ENCODE measurements around the gene RIOK3. TPM values are rescaled to one million over a fixed set of nuclear protein-coding genes. Genes with fewer than 3 reads are reported as not detected.
"Not testable (repeated sequence)": the region's sequence is repeated elsewhere in the genome, so short reads cannot be mapped to it uniquely, and the experiment has no call there.

The RIOK3 gene
- total RNA-seq, 1 donor from 2014 or later = 119 TPM

- ATAC-seq = no peak
These were observed 46.2 kb downstream of the RIOK3 start for GRCh38 chr18:23499291-23499781.

GRCh38 chr18:23501626-23502025 is 48.5 kb downstream of the RIOK3 start:
- ATAC-seq = no peak

- ATAC-seq = no peak
These were observed 49.5 kb downstream of the RIOK3 start for GRCh38 chr18:23502516-23503037.

GRCh38 chr18:23503038-23503962 is 50.2 kb downstream of the RIOK3 start, which contains the start of gene RMC1:
TSS of gene RMC1 (plus strand) at chr18:23503511. CDS start at chr18:23503619, 108 bp downstream.
- ATAC-seq = peak; percentile 98

GRCh38 chr18:23503963-23504344 is 50.9 kb downstream of the RIOK3 start:
- ATAC-seq = no peak

GRCh38 chr18:23504720-23505119 is 51.6 kb downstream of the RIOK3 start:
- ATAC-seq = no peak

GRCh38 chr18:23506393-23506792 is 53.3 kb downstream of the RIOK3 start:
- ATAC-seq = no peak

GRCh38 chr18:23510923-23511322 is 57.8 kb downstream of the RIOK3 start:
- ATAC-seq = not testable (repeated sequence)

- ATAC-seq = not testable (repeated sequence)
These were observed 59.1 kb downstream of the RIOK3 start for GRCh38 chr18:23512216-23512615.

GRCh38 chr18:23512641-23513040 is 59.6 kb downstream of the RIOK3 start:
- no peak for ATAC-seq

- peak; percentile 90 for ATAC-seq
These were observed 62.9 kb downstream of the RIOK3 start for GRCh38 chr18:23515911-23516546.

- ATAC-seq = peak; percentile 23
These were observed 66.6 kb downstream of the RIOK3 start for GRCh38 chr18:23519734-23520133.

- no peak for ATAC-seq
These were observed 68.2 kb downstream of the RIOK3 start for GRCh38 chr18:23521271-23521670.

GRCh38 chr18:23521907-23522306 is 68.8 kb downstream of the RIOK3 start:
- ATAC-seq = peak; percentile 56

GRCh38 chr18:23523429-23524212 is 70.5 kb downstream of the RIOK3 start:
- ATAC-seq = peak; percentile 59

GRCh38 chr18:23524213-23524707 is 71.2 kb downstream of the RIOK3 start:
- ATAC-seq = no peak

- no peak for ATAC-seq
These were observed 73.5 kb downstream of the RIOK3 start for GRCh38 chr18:23526501-23527063.

- ATAC-seq = peak; percentile 35
These were observed 75.7 kb downstream of the RIOK3 start for GRCh38 chr18:23528580-23529472.

- peak; percentile 80 for ATAC-seq
These were observed 76.5 kb downstream of the RIOK3 start for GRCh38 chr18:23529604-23530003.

GRCh38 chr18:23530195-23530594 is 77.1 kb downstream of the RIOK3 start:
- no peak for ATAC-seq

- no peak for ATAC-seq
These were observed 78.8 kb downstream of the RIOK3 start for GRCh38 chr18:23531912-23532311.

Measured in esophagus mucosa (tissue), 1 donor.